Panc1 (cell line): ENCODE measurements around the gene KRTAP10-11. TPM values are rescaled to one million over a fixed set of nuclear protein-coding genes. Genes with fewer than 3 reads are reported as not detected.
"Not testable (repeated sequence)": the region's sequence is repeated elsewhere in the genome, so short reads cannot be mapped to it uniquely, and the experiment has no call there.

ENCODE experiments used
- ATAC-seq: fragments of 200-7000 bp; cut with Tn5 transposase; 2 replicates; pipeline ENCODE4 v1.9.1; 2020; ENCODE audit warnings: mild to moderate bottlenecking, moderate library complexity
- BruUV-seq: library from RNA; stranded (reverse); fragments of 400-500 nt; replicated peaks from 2 replicates; lab custom pipeline; 2021; lab: Mats Ljungman, UMichigan
- CTCF ChIA-PET: fragments of 300-600 bp; sonication (Branson Sonifier 250); formaldehyde crosslinking; loops from one replicate; lab custom pipeline; 2022; ENCODE audit warnings: antibody characterized with exemption; lab: Charles Lee
- POLR2A ChIA-PET: fragments of 300-600 bp; sonication (Branson Sonifier 250); formaldehyde crosslinking; loops from one replicate; lab custom pipeline; 2022; ENCODE audit warnings: antibody characterized with exemption; lab: Charles Lee
- DNase-seq: peaks from one replicate; pipeline ENCODE4 v3.0.0-alpha.2; 2010; ENCODE audit warnings: low read depth, low spot score
- H3K27ac ChIP-seq: 2 replicates; pipeline ENCODE4 v1.5.1; 2011; ENCODE audit warnings: mild to moderate bottlenecking, low read length, inconsistent platforms
- H3K27me3 ChIP-seq: fragments of 200-500 bp; sonication (Bioruptor generic); 2 replicates; pipeline ENCODE4 v1.6.0; 2014; ENCODE audit warnings: low read length, inconsistent platforms; ENCODE audit not compliant: control insufficient read depth, insufficient read depth
- H3K36me3 ChIP-seq: fragments of 200-500 bp; sonication (Bioruptor generic); 2 replicates; pipeline ENCODE4 v1.5.1; 2014; ENCODE audit warnings: inconsistent platforms, mild to moderate bottlenecking, low read length, moderate library complexity; ENCODE audit not compliant: control insufficient read depth, insufficient read depth
- H3K4me1 ChIP-seq: 2 replicates; pipeline ENCODE4 v1.5.1; 2011; ENCODE audit warnings: inconsistent platforms, mild to moderate bottlenecking, low read length, moderate library complexity; ENCODE audit not compliant: control insufficient read depth, insufficient read depth
- H3K4me3 ChIP-seq, 2 experiments: 2 replicates each; pipeline ENCODE4 v1.5.1; 2011 to 2012; ENCODE audit warnings: low read depth in 2 of 2, low read length in 2 of 2, mild to moderate bottlenecking in 2 of 2, inconsistent platforms in 1 of 2, moderate library complexity in 1 of 2
- H3K9me3 ChIP-seq: fragments of 200-500 bp; sonication (Bioruptor generic); 2 replicates; pipeline ENCODE4 v1.5.1; 2014; ENCODE audit warnings: low read depth, mild to moderate bottlenecking, inconsistent platforms, low read length, moderate library complexity; ENCODE audit not compliant: control insufficient read depth, insufficient read depth
- POLR2AphosphoS5 ChIP-seq: IDR thresholded peaks from 2 replicates; pipeline ENCODE4 v1.6.1; 2012; ENCODE audit warnings: mild to moderate bottlenecking, low read depth, low read length, moderate library complexity
- SIN3A ChIP-seq: IDR thresholded peaks from 2 replicates; pipeline ENCODE4 v1.6.1; 2012; ENCODE audit warnings: low read depth, mild to moderate bottlenecking, low read length, moderate library complexity, borderline replicate concordance; ENCODE audit not compliant: insufficient read depth
- TCF7L2 ChIP-seq: IDR thresholded peaks from 2 replicates; pipeline ENCODE4 v1.6.1; 2011; ENCODE audit warnings: mild to moderate bottlenecking, low read depth, low read length, inconsistent platforms
- in situ Hi-C: cut with HindIII; loops from 2 replicates; pipeline ENCODE4 v1.10.0; 2016; ENCODE audit warnings: low sequenced_read_pairs, low pct_unique_long_range_greater_than_20kb
- intact Hi-C: fragments of 100-400 bp; cut with micrococcal nuclease; formaldehyde crosslinking; loops from one replicate; pipeline ENCODE4 v1.10.0; 2022; ENCODE audit not compliant: unreplicated experiment
- total RNA-seq: library from RNA; stranded (reverse); gene quantifications from one replicate; pipeline ENCODE4 v1.2.1, GENCODE V29; 2021; ENCODE audit not compliant: unreplicated experiment
- TF ChIP-seq, protein P1 (sequence below), 2 experiments: IDR thresholded peaks; 2 replicates each; pipeline ENCODE4 v1.6.1; 2011 to 2012; ENCODE audit warnings: low read depth in 2 of 2, control low read depth in 1 of 2, low read length in 1 of 2, mild to moderate bottlenecking in 1 of 2, moderate library complexity in 1 of 2; ENCODE audit not compliant: insufficient read depth in 1 of 2
- TF ChIP-seq, protein P2 (sequence below): fragments of 450-650 bp; IDR thresholded peaks from 2 replicates; pipeline ENCODE4 v1.5.1; 2017; ENCODE audit warnings: mild to moderate bottlenecking

The KRTAP10-11 gene
- total RNA-seq, 1 experiment from 2014 or later: not detected

DNA sequence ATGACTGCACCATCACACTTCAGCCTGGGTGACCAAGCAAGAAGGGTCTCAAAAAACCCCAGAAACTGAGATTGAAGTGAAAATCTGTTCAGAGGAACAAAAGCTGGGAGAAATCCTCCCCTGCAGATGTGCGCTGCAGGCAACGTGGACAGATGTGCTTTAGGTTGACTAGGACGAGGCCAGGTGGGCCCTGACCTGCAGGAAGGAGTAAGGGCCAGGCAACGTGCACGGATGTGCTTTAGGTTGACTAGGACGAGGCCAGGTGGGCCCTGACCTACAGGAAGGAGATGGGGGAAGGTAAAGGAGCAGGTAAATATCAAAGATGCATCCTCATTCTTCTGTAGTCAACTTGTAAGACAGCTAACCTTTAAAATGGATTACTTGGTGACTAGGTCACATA, 38.3 kb downstream of the KRTAP10-11 start:
- ChIA-PET CTCF (no interaction called here), POLR2A (no interaction called here)
- Histone ChIP-seq H3K36me3 (no peaks in the 10 kb centered on the region), H3K4me1 (no peaks in the 10 kb centered on the region), H3K4me3 (no peak overlapping the region), H3K27ac (no peak overlapping the region), H3K27me3 (no peaks in the 10 kb centered on the region), H3K9me3 (no peaks in the 10 kb centered on the region)
- in situ Hi-C loops (no loop called here), intact Hi-C loops (no loop called here)
- no peak for TF ChIP-seq POLR2AphosphoS5
- TF ChIP-seq, protein P1, sequence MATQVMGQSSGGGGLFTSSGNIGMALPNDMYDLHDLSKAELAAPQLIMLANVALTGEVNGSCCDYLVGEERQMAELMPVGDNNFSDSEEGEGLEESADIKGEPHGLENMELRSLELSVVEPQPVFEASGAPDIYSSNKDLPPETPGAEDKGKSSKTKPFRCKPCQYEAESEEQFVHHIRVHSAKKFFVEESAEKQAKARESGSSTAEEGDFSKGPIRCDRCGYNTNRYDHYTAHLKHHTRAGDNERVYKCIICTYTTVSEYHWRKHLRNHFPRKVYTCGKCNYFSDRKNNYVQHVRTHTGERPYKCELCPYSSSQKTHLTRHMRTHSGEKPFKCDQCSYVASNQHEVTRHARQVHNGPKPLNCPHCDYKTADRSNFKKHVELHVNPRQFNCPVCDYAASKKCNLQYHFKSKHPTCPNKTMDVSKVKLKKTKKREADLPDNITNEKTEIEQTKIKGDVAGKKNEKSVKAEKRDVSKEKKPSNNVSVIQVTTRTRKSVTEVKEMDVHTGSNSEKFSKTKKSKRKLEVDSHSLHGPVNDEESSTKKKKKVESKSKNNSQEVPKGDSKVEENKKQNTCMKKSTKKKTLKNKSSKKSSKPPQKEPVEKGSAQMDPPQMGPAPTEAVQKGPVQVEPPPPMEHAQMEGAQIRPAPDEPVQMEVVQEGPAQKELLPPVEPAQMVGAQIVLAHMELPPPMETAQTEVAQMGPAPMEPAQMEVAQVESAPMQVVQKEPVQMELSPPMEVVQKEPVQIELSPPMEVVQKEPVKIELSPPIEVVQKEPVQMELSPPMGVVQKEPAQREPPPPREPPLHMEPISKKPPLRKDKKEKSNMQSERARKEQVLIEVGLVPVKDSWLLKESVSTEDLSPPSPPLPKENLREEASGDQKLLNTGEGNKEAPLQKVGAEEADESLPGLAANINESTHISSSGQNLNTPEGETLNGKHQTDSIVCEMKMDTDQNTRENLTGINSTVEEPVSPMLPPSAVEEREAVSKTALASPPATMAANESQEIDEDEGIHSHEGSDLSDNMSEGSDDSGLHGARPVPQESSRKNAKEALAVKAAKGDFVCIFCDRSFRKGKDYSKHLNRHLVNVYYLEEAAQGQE (IDR thresholded peaks at IDR 0.05; ENCODE audit: insufficient read depth in 1 of 2, low read depth in 2 of 2, low read length in 1 of 2): no peak
- no TSS peak for BruUV-seq
- no peak for DNase-seq
- no peak for ATAC-seq

DNA sequence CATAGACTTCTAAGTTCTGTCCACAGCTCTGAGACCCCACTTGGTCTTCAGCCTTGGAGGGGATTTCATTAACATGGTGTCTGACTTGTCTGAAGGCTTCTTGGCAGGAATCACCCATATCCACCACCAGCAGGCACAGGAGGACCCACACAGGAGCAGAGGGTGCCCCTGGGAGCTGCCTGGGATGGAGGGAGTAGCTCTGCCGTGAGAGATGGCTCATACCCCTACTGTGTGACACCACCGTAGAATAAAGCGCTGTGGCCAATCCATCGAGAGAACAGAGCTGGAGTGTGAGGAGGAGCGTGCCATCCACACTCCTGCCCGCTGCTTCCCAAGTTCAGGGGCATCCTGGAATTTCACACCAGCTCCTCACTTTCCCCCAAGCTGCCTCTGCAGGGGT, 38.8 kb downstream of the KRTAP10-11 start:
- H3K36me3 ChIP-seq, DNase-seq, H3K4me1 ChIP-seq, BruUV-seq, H3K9me3 ChIP-seq, H3K27ac ChIP-seq, in situ Hi-C loops, CTCF ChIA-PET, POLR2A ChIA-PET, H3K27me3 ChIP-seq, intact Hi-C loops, ATAC-seq, H3K4me3 ChIP-seq: not testable (repeated sequence)

DNA sequence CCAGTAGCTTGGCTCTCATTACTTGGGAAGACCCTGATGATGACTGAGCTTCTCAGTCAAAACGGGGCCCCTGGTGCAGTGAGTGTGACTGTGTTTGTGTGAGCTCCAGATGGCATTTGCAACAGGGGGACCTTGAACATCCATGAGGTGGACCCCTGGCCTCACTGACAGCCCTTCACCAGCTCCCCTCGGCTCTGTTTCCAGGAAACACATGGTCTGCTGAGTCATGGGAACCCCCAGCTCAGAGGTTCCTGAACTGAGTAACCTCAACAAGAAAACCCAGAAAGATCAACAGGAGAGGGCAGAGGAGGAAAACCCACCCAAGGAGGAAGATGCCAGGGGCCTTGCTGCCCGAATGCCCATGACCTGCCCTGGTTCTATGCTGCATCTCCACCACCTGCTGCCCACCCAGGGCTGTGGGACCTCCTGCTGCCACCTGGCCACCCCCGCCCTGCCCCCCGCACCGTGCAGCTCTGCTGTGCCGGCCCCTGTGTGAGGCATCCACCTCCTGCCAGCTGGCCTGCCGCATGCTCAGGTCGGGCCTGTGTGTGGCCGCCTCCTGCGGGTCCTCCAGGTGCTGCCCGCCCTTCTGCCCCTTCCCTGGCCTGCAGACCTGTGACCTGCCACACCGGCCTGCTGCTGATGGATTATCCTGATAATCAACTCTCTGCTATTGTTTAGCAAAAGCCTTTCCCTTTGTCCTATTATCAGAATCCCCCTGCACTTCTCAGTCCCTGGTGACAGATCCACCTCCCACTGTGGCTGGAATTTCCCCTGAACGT, 40.0 kb downstream of the KRTAP10-11 start:
- ChIA-PET POLR2A (no interaction called here), CTCF (no interaction called here)
- intact Hi-C loops: no loop called here
- DNase-seq: no peak
- ATAC-seq: no peak
- Histone ChIP-seq H3K4me3 (no peak overlapping the region), H3K27ac (no peak overlapping the region), H3K4me1 (no peaks in the 10 kb centered on the region), H3K36me3 (no peaks in the 10 kb centered on the region), H3K9me3 (no peaks in the 10 kb centered on the region), H3K27me3 (no peaks in the 10 kb centered on the region)
- no TSS peak for BruUV-seq
- TF ChIP-seq TCF7L2 (no peak), SIN3A (no peak), POLR2AphosphoS5 (no peak)
- TF ChIP-seq, protein P2, sequence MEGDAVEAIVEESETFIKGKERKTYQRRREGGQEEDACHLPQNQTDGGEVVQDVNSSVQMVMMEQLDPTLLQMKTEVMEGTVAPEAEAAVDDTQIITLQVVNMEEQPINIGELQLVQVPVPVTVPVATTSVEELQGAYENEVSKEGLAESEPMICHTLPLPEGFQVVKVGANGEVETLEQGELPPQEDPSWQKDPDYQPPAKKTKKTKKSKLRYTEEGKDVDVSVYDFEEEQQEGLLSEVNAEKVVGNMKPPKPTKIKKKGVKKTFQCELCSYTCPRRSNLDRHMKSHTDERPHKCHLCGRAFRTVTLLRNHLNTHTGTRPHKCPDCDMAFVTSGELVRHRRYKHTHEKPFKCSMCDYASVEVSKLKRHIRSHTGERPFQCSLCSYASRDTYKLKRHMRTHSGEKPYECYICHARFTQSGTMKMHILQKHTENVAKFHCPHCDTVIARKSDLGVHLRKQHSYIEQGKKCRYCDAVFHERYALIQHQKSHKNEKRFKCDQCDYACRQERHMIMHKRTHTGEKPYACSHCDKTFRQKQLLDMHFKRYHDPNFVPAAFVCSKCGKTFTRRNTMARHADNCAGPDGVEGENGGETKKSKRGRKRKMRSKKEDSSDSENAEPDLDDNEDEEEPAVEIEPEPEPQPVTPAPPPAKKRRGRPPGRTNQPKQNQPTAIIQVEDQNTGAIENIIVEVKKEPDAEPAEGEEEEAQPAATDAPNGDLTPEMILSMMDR: no peak
- TF ChIP-seq, protein P1 (IDR thresholded peaks at IDR 0.05; ENCODE audit: insufficient read depth in 1 of 2, low read depth in 2 of 2, low read length in 1 of 2): no peak
- in situ Hi-C loops: no loop called here
